Retinal pigment epithelial cell (primary cell): ENCODE data around the gene ZNF680.

ENCODE experiments used
- DNase-seq: peaks from one replicate; pipeline ENCODE4 v3.0.0-alpha.2; 2010; ENCODE audit warnings: low read depth
- H3K4me3 ChIP-seq: 2 replicates; pipeline ENCODE4 v1.5.1; 2011; ENCODE audit warnings: mild to moderate bottlenecking, low read length, control low read depth, moderate library complexity
- TF ChIP-seq, protein P1 (sequence below): conservative IDR thresholded peaks from 2 replicates; pipeline ENCODE4 v1.5.1; 2011; ENCODE audit warnings: low read depth, low read length, control low read depth, inconsistent platforms

Gene ZNF680

DNA sequence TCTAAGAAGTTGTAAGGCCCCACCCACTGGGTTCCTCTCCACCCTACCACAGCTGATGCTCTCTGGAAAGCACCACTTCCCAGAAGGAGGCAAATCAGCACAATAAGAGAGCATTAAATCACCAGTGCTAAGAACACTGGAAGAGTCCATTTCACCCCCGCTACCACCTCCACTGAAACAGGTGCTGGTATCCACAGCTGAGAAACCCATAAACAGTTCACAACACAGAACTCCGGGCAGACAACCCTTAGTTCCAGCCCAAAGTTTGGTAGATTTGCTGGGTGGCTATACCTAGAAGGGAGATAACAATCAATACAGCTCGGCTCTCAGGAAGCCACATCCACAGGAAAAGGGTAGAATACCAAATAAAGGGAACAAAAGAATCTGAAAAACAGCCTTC, 34.1 kb downstream of the ZNF680 start:
- TF ChIP-seq, protein P1, sequence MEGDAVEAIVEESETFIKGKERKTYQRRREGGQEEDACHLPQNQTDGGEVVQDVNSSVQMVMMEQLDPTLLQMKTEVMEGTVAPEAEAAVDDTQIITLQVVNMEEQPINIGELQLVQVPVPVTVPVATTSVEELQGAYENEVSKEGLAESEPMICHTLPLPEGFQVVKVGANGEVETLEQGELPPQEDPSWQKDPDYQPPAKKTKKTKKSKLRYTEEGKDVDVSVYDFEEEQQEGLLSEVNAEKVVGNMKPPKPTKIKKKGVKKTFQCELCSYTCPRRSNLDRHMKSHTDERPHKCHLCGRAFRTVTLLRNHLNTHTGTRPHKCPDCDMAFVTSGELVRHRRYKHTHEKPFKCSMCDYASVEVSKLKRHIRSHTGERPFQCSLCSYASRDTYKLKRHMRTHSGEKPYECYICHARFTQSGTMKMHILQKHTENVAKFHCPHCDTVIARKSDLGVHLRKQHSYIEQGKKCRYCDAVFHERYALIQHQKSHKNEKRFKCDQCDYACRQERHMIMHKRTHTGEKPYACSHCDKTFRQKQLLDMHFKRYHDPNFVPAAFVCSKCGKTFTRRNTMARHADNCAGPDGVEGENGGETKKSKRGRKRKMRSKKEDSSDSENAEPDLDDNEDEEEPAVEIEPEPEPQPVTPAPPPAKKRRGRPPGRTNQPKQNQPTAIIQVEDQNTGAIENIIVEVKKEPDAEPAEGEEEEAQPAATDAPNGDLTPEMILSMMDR = no peak
- no peak overlapping the region for H3K4me3 ChIP-seq
- DNase-seq = no peak

DNA sequence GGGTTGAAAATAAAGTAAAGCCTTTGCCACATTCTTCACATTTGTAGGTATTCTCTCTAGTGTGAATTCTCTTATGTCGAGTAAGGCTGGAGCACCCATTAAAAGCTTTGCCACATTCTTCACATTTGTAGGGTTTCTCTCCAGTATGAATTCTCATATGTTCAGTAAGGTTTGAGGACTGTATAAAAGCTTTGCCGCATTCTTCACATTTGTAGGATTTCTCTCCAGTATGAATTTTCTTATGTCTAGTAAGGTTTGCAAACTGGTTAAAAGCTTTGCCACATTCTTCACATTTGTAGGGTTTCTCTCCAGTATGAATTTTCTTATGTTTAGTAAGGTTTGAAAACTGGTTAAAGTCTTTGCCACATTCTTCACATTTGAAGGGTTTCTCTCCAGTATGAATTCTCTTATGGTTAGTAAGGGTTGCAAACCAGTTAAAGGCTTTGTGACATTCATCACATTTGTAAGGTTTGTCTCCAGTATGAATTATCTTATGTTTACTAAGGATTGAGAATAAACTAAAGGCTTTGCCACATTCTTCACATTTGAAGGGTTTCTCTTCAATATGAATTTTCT, 41.4 kb downstream of the ZNF680 start:
- no peak for DNase-seq
- TF ChIP-seq, protein P1 = no peak
- no peak overlapping the region for H3K4me3 ChIP-seq

DNA sequence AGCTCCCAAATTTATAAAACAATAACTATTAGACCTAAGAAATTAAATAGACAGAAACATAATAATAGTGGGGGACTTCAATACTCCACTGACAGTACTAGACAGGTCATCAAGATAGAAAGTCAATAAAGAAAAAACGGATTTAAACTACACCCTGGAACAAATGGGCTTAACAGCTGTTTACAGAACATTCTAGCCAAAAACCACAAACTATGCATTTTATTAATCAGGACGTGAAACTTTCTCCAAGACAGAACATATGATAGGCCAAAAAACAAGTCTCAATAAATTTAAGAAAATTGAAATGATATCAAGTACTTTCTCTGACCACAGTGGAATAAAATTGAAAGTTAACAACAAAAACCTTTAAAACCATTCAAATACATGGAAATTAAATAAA, 46.4 kb downstream of the ZNF680 start:
- DNase-seq = no peak
- H3K4me3 ChIP-seq = no peak overlapping the region
- TF ChIP-seq, protein P1 = no peak

DNA sequence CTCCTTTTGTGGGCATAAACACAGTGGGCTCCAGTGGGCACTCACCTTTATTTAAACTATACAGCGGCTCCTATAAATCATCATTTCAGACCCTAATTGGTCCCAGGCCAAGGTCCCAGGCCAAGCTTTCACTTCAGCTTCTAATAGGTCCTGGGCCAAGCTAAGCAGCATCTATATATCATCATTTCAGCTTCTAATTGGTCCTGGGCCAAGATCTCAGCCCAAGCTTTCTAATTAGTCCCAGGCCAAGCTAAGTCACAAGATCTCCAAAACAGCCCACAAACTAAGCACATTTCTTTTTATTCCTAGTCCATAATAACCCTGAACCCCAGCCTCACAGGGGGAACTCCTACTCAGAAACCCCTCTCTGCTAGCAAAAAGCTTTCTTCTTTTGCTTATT, 47.1 kb downstream of the ZNF680 start:
- TF ChIP-seq, protein P1 = no peak

DNA sequence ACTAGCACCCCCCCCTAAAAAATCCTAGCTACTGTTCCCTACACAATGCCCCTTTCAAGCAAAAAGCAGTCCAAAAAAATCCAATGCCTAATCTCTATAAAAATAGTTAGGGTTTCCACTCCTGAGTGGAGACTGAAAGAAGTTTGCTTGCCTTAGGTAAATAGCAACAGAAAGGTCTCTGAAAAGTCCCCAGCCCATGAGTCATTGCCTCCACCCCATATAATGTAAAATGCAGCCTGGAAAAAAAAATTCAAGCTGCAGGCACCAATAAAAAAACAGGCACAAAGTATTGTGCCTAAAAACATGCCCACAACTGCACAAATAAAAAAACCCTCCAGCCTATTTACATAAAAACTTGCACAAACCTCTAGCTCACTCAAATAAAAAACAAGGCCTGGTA, 47.5 kb downstream of the ZNF680 start:
- DNase-seq = no peak
- TF ChIP-seq, protein P1 = no peak
- no peak overlapping the region for H3K4me3 ChIP-seq

More for the DNA sequence above, 47.1 kb downstream of the ZNF680 start:
- DNase-seq = no peak
- no peak overlapping the region for H3K4me3 ChIP-seq

DNA sequence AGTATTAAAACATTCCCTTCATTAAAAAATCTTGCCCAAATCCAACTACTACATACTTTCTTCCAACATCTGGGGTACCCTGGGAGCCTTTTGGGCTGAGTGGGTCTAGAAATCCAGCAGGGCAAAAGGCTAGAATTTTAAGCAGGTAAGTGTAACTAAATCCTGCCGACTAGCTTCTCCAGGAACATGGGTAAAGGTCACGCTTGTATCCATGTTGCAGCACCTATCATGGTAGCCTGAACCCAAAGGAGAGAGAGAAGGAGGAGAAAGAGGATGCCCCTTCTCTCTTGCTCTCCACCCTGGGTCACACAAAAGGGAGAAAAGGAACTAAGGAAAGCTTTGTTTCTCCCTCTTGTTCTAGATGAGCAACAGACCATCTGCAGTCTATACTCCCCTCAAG, 53.3 kb downstream of the ZNF680 start:
- TF ChIP-seq, protein P1 = no peak
- no peak overlapping the region for H3K4me3 ChIP-seq
- no peak for DNase-seq

DNA sequence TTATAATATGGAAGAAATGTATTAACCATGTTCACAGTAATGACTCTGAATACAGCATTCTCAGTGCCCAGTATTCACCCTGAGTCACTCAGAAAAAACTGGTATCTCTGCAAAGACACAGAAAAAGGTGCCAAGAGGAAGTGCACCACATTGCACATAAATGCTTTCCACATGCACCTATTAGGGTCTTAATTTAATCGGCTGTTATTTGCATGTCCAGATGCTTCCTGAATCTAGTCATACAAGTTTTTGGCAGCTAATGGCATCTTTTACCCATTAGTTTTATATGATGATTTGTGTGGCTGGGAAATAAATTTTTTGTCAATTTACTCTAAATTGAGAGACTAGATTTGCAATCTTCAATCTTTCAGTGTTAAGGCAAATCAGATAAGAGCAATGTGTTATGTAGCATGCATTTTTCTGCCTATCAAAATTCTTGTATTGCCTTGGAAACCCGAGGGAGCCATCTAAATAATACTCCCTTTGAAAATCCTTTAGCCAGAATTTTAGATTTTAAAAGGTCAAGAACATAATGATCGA, 58.2 kb downstream of the ZNF680 start:
- TF ChIP-seq, protein P1 = no peak
- DNase-seq = no peak
- H3K4me3 ChIP-seq = no peak overlapping the region
